PC-3 (cell line): ENCODE results near the gene GABBR2. TPM values are rescaled to one million over a fixed set of nuclear protein-coding genes. Genes with fewer than 3 reads are reported as not detected.

Experiments
- ATAC-seq: fragments of 200-7000 bp; cut with Tn5 transposase; 2 replicates; pipeline ENCODE4 v1.9.1; 2020; ENCODE audit warnings: mild to moderate bottlenecking, moderate library complexity
- BruUV-seq: library from RNA; stranded (reverse); fragments of 400-500 nt; replicated peaks from 2 replicates; lab custom pipeline; 2021; lab: Mats Ljungman, UMichigan
- CTCF ChIA-PET: fragments of 300-600 bp; sonication (Branson Sonifier 250); formaldehyde crosslinking; loops from one replicate; lab custom pipeline; 2022; ENCODE audit warnings: antibody characterized with exemption; lab: Charles Lee
- POLR2A ChIA-PET: fragments of 300-600 bp; sonication (Branson Sonifier 250); formaldehyde crosslinking; loops from one replicate; lab custom pipeline; 2022; ENCODE audit warnings: antibody characterized with exemption; ENCODE audit not compliant: unreplicated experiment; lab: Charles Lee
- DNase-seq: peaks from one replicate; pipeline ENCODE4 v3.0.0-alpha.2; 2015
- H2AFZ ChIP-seq: fragments of 300-600 bp; sonication (generic); 2 replicates; pipeline ENCODE4 v1.6.0; 2016; ENCODE audit warnings: antibody characterized with exemption, low read length
- H3F3A ChIP-seq: fragments of 300-600 bp; sonication (generic); one replicate; pipeline ENCODE4 v1.6.0; 2017; ENCODE audit warnings: antibody characterized with exemption, low read length, control low read depth, mild to moderate bottlenecking; ENCODE audit not compliant: unreplicated experiment
- H3K27ac ChIP-seq: fragments of 300-600 bp; sonication (generic); 2 replicates; pipeline ENCODE4 v1.5.1; 2016; ENCODE audit warnings: mild to moderate bottlenecking, low read length
- H3K27me3 ChIP-seq: fragments of 300-600 bp; sonication (generic); 2 replicates; pipeline ENCODE4 v1.6.1; 2016; ENCODE audit warnings: low read length, mixed read lengths
- H3K36me3 ChIP-seq: fragments of 300-600 bp; sonication (generic); 2 replicates; pipeline ENCODE4 v1.6.1; 2016; ENCODE audit warnings: low read depth, mixed run types, low read length, mixed read lengths
- H3K4me1 ChIP-seq: fragments of 300-600 bp; sonication (generic); 2 replicates; pipeline ENCODE4 v1.5.1; 2016; ENCODE audit warnings: low read length; ENCODE audit not compliant: insufficient read depth
- H3K4me2 ChIP-seq: fragments of 300-600 bp; sonication (generic); 2 replicates; pipeline ENCODE4 v1.6.0; 2016; ENCODE audit warnings: low read length
- H3K4me3 ChIP-seq: fragments of 300-600 bp; sonication (generic); 2 replicates; pipeline ENCODE4 v1.5.1; 2016; ENCODE audit warnings: mild to moderate bottlenecking, low read length, mixed read lengths
- H3K79me2 ChIP-seq: fragments of 300-600 bp; sonication (generic); 2 replicates; pipeline ENCODE4 v1.6.1; 2017; ENCODE audit warnings: low read length, mixed read lengths
- H3K9ac ChIP-seq: fragments of 300-600 bp; sonication (generic); 2 replicates; pipeline ENCODE4 v1.6.0; 2016; ENCODE audit warnings: mild to moderate bottlenecking, low read length
- H3K9me2 ChIP-seq: fragments of 300-600 bp; sonication (generic); replicated peaks from 2 replicates; pipeline ENCODE4 v1.6.1; 2016; ENCODE audit warnings: mixed run types, low read length, mixed read lengths
- H3K9me3 ChIP-seq: fragments of 300-600 bp; sonication (generic); 2 replicates; pipeline ENCODE4 v1.6.1; 2016; ENCODE audit warnings: low read length, mixed read lengths
- H4K20me1 ChIP-seq: fragments of 300-600 bp; sonication (generic); 2 replicates; pipeline ENCODE4 v1.6.1; 2016; ENCODE audit warnings: low read length, mixed read lengths
- EZH2 ChIP-seq: fragments of 300-600 bp; sonication (generic); IDR thresholded peaks from one replicate; pipeline ENCODE4 v1.6.1; 2017; ENCODE audit warnings: antibody characterized with exemption, mild to moderate bottlenecking, low read length; ENCODE audit not compliant: unreplicated experiment
- EZH2phosphoT487 ChIP-seq: fragments of 300-600 bp; sonication (generic); IDR thresholded peaks from 2 replicates; pipeline ENCODE4 v1.6.1; 2018; ENCODE audit warnings: mild to moderate bottlenecking, antibody characterized with exemption, low read length, borderline replicate concordance
- intact Hi-C: fragments of 100-400 bp; cut with micrococcal nuclease; formaldehyde crosslinking; loops from 2 replicates; pipeline ENCODE4 v1.9.0; 2023
- total RNA-seq: library from RNA; depleted of rRNA; stranded (reverse); fragments of >200 nt; gene quantifications from 2 replicates; pipeline ENCODE4 v1.2.3, GENCODE V29; 2014
- TF ChIP-seq, protein P1 (sequence below): fragments of 300-600 bp; sonication (generic); conservative IDR thresholded peaks from 2 replicates; pipeline ENCODE4 v1.5.1; 2017; ENCODE audit warnings: antibody characterized with exemption, low read depth, mild to moderate bottlenecking, low read length

GABBR2 gene
- total RNA-seq, 1 experiment from 2014 or later = 0.44 TPM

DNA sequence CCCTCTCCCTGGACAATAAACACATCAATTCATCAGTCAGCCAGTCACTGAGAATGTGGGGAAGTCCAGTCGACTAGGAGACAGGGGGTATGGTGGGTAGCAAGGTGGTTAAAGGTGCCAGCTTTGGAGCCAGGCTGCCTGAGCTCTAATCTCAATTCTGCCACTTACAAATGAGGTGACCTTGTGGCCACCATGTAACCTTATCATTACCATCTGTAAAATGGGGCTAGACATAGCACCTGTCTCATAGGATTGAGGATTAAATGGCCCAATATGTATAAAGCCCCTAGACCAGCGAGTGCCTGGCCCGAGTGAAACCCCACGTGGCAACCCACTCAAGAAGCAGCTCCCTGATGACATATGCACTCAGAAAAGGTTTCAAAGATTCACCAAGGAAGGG, 380.0 kb downstream of the GABBR2 start:
- ATAC-seq = no peak
- no peak overlapping the region for H2AFZ ChIP-seq
- ChIA-PET CTCF (no interaction called here), POLR2A (no interaction called here)
- H3K27ac ChIP-seq = no peak overlapping the region
- no peak for DNase-seq
- no peak overlapping the region for H3K4me3 ChIP-seq
- H3K9ac ChIP-seq = no peak overlapping the region
- no peaks in the 10 kb centered on the region for H4K20me1 ChIP-seq
- intact Hi-C loops = no loop called here
- BruUV-seq = no TSS peak
- H3K4me2 ChIP-seq = no peak overlapping the region
- no peak for TF ChIP-seq EZH2phosphoT487
- H3K79me2 ChIP-seq = no peaks in the 10 kb centered on the region
- no peaks in the 10 kb centered on the region for H3F3A ChIP-seq
- no peaks in the 10 kb centered on the region for H3K9me3 ChIP-seq
- no peaks in the 10 kb centered on the region for H3K27me3 ChIP-seq
- H3K36me3 ChIP-seq = no peaks in the 10 kb centered on the region
- H3K4me1 ChIP-seq = peaks cover 7% of the 10 kb centered on the region
- no peaks in the 10 kb centered on the region for H3K9me2 ChIP-seq

DNA sequence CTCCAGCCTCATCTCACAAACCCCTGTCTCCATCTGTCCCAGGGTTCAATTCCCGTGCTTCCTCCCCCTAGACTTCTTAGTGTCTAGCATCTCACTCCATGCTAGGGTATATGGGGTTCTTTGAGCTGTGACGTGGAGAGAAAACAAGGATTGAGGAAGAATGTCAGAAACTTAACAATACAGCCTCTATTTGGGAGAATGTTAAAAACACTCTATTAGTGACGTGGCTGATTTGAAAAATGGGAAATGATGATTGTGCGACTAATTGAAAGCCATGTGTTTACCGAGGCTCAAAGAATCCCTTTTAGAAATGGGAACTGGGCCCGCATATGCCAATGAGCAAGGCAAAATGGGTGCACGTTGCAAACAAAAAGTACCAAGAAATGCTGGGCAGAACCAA, 380.6 kb downstream of the GABBR2 start:
- no peaks in the 10 kb centered on the region for H4K20me1 ChIP-seq
- no peak overlapping the region for H3K9ac ChIP-seq
- no TSS peak for BruUV-seq
- no peaks in the 10 kb centered on the region for H3F3A ChIP-seq
- no peaks in the 10 kb centered on the region for H3K9me2 ChIP-seq
- TF ChIP-seq EZH2phosphoT487 (no peak), EZH2 (no peak)
- TF ChIP-seq, protein P1, sequence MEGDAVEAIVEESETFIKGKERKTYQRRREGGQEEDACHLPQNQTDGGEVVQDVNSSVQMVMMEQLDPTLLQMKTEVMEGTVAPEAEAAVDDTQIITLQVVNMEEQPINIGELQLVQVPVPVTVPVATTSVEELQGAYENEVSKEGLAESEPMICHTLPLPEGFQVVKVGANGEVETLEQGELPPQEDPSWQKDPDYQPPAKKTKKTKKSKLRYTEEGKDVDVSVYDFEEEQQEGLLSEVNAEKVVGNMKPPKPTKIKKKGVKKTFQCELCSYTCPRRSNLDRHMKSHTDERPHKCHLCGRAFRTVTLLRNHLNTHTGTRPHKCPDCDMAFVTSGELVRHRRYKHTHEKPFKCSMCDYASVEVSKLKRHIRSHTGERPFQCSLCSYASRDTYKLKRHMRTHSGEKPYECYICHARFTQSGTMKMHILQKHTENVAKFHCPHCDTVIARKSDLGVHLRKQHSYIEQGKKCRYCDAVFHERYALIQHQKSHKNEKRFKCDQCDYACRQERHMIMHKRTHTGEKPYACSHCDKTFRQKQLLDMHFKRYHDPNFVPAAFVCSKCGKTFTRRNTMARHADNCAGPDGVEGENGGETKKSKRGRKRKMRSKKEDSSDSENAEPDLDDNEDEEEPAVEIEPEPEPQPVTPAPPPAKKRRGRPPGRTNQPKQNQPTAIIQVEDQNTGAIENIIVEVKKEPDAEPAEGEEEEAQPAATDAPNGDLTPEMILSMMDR = no peak
- no peaks in the 10 kb centered on the region for H3K27me3 ChIP-seq
- no peak overlapping the region for H2AFZ ChIP-seq
- ChIA-PET POLR2A (no interaction called here), CTCF (no interaction called here)
- DNase-seq (no peak), ATAC-seq (no peak)
- H3K4me3 ChIP-seq = no peak overlapping the region
- intact Hi-C loops = no loop called here
- no peaks in the 10 kb centered on the region for H3K79me2 ChIP-seq
- H3K36me3 ChIP-seq = no peaks in the 10 kb centered on the region
- H3K9me3 ChIP-seq = no peaks in the 10 kb centered on the region
- H3K4me2 ChIP-seq = no peak overlapping the region
- no peak overlapping the region for H3K27ac ChIP-seq
- H3K4me1 ChIP-seq = peaks cover 6% of the 10 kb centered on the region

DNA sequence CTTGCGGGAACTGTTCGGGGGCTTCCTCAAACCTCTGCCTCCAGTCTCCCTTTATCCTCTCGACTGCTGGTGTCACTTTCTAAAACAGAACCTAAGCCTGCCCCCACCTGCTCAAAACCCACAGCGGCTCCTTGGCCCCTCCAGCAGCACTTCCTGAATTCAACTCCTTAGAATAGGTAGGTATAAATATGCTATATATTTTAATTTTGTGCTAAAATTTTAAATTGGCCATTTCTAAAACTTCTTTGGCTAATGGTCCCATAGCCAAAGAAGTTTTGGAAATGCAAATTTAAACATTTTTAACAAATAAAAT, 381.5 kb downstream of the GABBR2 start:
- ChIA-PET POLR2A (no interaction called here), CTCF (no interaction called here)
- BruUV-seq = no TSS peak

More for the DNA sequence above, 381.5 kb downstream of the GABBR2 start:
- no peak for ATAC-seq
- TF ChIP-seq EZH2phosphoT487 = no peak
- Histone ChIP-seq H3K27me3 (no peaks in the 10 kb centered on the region), H3K4me3 (no peak overlapping the region), H3K4me1 (peaks cover 6% of the 10 kb centered on the region), H3K27ac (no peak overlapping the region), H3F3A (no peaks in the 10 kb centered on the region), H2AFZ (no peak overlapping the region), H3K4me2 (no peak overlapping the region), H3K9ac (no peak overlapping the region), H3K36me3 (no peaks in the 10 kb centered on the region), H3K79me2 (no peaks in the 10 kb centered on the region), H3K9me3 (no peaks in the 10 kb centered on the region), H4K20me1 (no peaks in the 10 kb centered on the region), H3K9me2 (no peaks in the 10 kb centered on the region)
- intact Hi-C loops = no loop called here
- no peak for DNase-seq
